Measurements from ENCODE around the gene ZNF460. TPM values are rescaled to one million over a fixed set of nuclear protein-coding genes. Genes with fewer than 3 reads are reported as not detected.
"Not testable (repeated sequence)": the region's sequence is repeated elsewhere in the genome, so short reads cannot be mapped to it uniquely, and the experiment has no call there.

Gene ZNF460
- total and polyA plus RNA-seq, 10 donors: 0.24 to 84.7 (median 65.4) TPM

- H3K36me3 ChIP-seq: peaks cover 0 to 34% (median 0%) of the 10 kb centered on the region in 6 donors
- no peak for TF ChIP-seq POLR2AphosphoS5 (IDR thresholded peaks at IDR 0.05)
- TF ChIP-seq POLR2A (IDR thresholded peaks at IDR 0.05): no peak
- TF ChIP-seq, protein P1, sequence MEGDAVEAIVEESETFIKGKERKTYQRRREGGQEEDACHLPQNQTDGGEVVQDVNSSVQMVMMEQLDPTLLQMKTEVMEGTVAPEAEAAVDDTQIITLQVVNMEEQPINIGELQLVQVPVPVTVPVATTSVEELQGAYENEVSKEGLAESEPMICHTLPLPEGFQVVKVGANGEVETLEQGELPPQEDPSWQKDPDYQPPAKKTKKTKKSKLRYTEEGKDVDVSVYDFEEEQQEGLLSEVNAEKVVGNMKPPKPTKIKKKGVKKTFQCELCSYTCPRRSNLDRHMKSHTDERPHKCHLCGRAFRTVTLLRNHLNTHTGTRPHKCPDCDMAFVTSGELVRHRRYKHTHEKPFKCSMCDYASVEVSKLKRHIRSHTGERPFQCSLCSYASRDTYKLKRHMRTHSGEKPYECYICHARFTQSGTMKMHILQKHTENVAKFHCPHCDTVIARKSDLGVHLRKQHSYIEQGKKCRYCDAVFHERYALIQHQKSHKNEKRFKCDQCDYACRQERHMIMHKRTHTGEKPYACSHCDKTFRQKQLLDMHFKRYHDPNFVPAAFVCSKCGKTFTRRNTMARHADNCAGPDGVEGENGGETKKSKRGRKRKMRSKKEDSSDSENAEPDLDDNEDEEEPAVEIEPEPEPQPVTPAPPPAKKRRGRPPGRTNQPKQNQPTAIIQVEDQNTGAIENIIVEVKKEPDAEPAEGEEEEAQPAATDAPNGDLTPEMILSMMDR (IDR thresholded peaks at IDR 0.05 in 8 of 11, conservative IDR thresholded peaks at IDR 0.05 in 3 of 11): no peak
- no peaks in the 10 kb centered on the region for H3K27me3 ChIP-seq (replicated peaks in 1 of 7)
- no peaks in the 10 kb centered on the region for H3K4me1 ChIP-seq
- no peak for DNase-seq
- no peaks in the 10 kb centered on the region for H3K9me3 ChIP-seq
- 94 to 96% (median 96%) methylated on average over 8 of the region's 8 CpGs for WGBS, 5 donors
- intact Hi-C loops (cut with DNase I; ENCODE audit: low total_unique reads): no loop called here
- H3K4me3 ChIP-seq: no peak overlapping the region
- no peak overlapping the region for H3K27ac ChIP-seq
Observed at GRCh38 chr19:57271280-57271679, 9.0 kb upstream of the ZNF460 start.

DNA sequence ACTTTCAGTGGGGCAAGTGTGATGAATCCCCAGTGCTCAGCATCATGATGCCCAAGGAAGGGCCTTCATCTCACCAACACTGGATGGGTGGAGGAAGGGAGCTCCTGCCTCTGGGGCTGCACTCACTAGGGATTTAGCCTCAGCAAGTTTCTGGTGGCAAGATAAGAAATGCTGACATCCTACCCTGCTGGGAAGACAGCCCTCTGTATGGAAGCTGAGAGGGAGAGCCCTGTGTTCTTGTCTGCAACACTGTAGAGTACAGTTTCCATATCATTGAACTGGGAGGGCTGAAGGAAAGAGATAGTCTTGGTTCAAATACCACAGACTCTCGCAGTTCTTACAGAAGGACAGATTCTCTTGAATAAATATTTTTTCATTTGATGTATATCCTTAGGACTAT is 7.3 kb upstream of the ZNF460 start:
- 52 to 84% (median 79%) methylated on average over 1 of the region's 1 CpG for WGBS, 5 donors
- Histone ChIP-seq H3K4me1 (no peaks in the 10 kb centered on the region), H3K27me3 (replicated peaks in 1 of 7) (no peaks in the 10 kb centered on the region), H3K4me3 (no peak overlapping the region), H3K9me3 (no peaks in the 10 kb centered on the region), H3K27ac (no peak overlapping the region), H3K36me3 (peaks cover 0 to 34% (median 0%) of the 10 kb centered on the region in 6 donors)
- DNase-seq: no peak
- TF ChIP-seq POLR2A (IDR thresholded peaks at IDR 0.05) (no peak), POLR2AphosphoS5 (IDR thresholded peaks at IDR 0.05) (no peak)
- TF ChIP-seq, protein P1 (IDR thresholded peaks at IDR 0.05 in 8 of 11, conservative IDR thresholded peaks at IDR 0.05 in 3 of 11): no peak
- intact Hi-C loops (cut with DNase I; ENCODE audit: low total_unique reads): no loop called here

GRCh38 chr19:57276430-57276829 is 3.9 kb upstream of the ZNF460 start:
- no peak overlapping the region for H3K27ac ChIP-seq
- 50 to 84% (median 60%) methylated on average over 1 of the region's 1 CpG for WGBS, 5 donors
- H3K4me1 ChIP-seq: peaks cover 6 to 22% (median 12%) of the 10 kb centered on the region in 6 donors
- H3K4me3 ChIP-seq: no peak overlapping the region
- DNase-seq: no peak
- TF ChIP-seq, protein P1 (IDR thresholded peaks at IDR 0.05 in 8 of 11, conservative IDR thresholded peaks at IDR 0.05 in 3 of 11): no peak
- TF ChIP-seq POLR2AphosphoS5 (IDR thresholded peaks at IDR 0.05) (no peak), POLR2A (IDR thresholded peaks at IDR 0.05) (no peak)
- H3K36me3 ChIP-seq: peaks cover 0 to 22% (median 0%) of the 10 kb centered on the region in 6 donors
- intact Hi-C loops (cut with DNase I; ENCODE audit: low total_unique reads): no loop called here
- H3K9me3 ChIP-seq: no peaks in the 10 kb centered on the region
- no peaks in the 10 kb centered on the region for H3K27me3 ChIP-seq (replicated peaks in 1 of 7)

DNA sequence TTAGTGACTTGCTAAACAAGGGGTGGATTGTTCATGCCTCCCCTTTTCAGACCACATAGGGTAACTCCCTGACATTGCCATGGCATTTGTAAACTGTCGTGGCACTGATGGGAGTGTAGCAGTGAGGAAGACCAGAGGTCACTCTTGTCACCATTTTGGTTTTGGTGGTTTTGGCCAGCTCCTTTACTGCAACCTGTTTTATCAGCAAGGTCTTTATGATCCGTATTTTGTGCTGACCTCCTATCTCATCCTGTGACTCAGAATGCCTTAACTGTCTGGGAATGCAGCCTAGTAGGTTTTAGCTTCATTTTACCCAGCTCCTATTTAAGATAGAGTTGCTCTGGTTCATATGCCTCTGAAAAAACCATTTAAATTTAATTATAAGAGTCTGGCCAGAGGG is 1.8 kb upstream of the ZNF460 start:
- Histone ChIP-seq H3K4me1 (peaks cover 23 to 43% (median 31%) of the 10 kb centered on the region in 6 donors), H3K36me3 (peaks cover 0 to 31% (median 3%) of the 10 kb centered on the region in 6 donors)
- H3K4me3 ChIP-seq; intact Hi-C loops (cut with DNase I; ENCODE audit: low total_unique reads); H3K27ac ChIP-seq; H3K27me3 ChIP-seq (replicated peaks in 1 of 7); H3K9me3 ChIP-seq; DNase-seq: not testable (repeated sequence)
- 80 to 90% (median 87%) methylated on average over 2 of the region's 2 CpGs for WGBS, 5 donors

Measured in spleen (tissue), 11 donors.